Heart left ventricle (tissue), 16 donors: ENCODE results near the gene LRRK2. TPM values are rescaled to one million over a fixed set of nuclear protein-coding genes. Genes with fewer than 3 reads are reported as not detected.

Experiments
- ATAC-seq, 4 donors: fragments of 200-7000 bp; cut with Tn5 transposase; one replicate each; pipeline ENCODE4 v1.9.1; 2020 to 2022; ENCODE audit warnings: moderate library complexity in 4 of 4, mild to moderate bottlenecking in 3 of 4, moderate number of reproducible peaks in 1 of 4
- DNase-seq, 5 donors: peaks; one replicate each; pipeline ENCODE4 v3.0.0-alpha.2; 2020
- H3K27ac ChIP-seq, 12 donors: fragments of 200-600 bp; sonication (generic) in 4 of 12; one replicate each; pipeline versions ENCODE4 v1.5.0 to v1.8.0; 2016 to 2022; ENCODE audit warnings: mild to moderate bottlenecking in 2 of 12
- H3K27me3 ChIP-seq, 9 donors: fragments of 200-600 bp; sonication (generic) in 2 of 9; one replicate each; pipeline versions ENCODE4 v1.5.1 to v1.8.0; 2016 to 2022; ENCODE audit warnings: mild to moderate bottlenecking in 3 of 9
- H3K36me3 ChIP-seq, 9 donors: fragments of 200-600 bp; sonication (generic) in 2 of 9; one replicate each; pipeline versions ENCODE4 v1.5.0 to v1.8.0; 2018 to 2022; ENCODE audit warnings: mild to moderate bottlenecking in 2 of 9
- H3K4me1 ChIP-seq, 12 donors: fragments of 200-600 bp; sonication (generic) in 4 of 12; one replicate each; pipeline versions ENCODE4 v1.5.0 to v1.8.0; 2016 to 2022; ENCODE audit warnings: mild to moderate bottlenecking in 3 of 12
- H3K4me3 ChIP-seq, 12 donors: fragments of 200-600 bp; sonication (generic) in 4 of 12; one replicate each; pipeline versions ENCODE4 v1.5.0 to v1.8.0; 2017 to 2022; ENCODE audit warnings: mild to moderate bottlenecking in 9 of 12, moderate library complexity in 4 of 12
- H3K9me3 ChIP-seq, 12 donors: fragments of 200-600 bp; sonication (generic) in 4 of 12; one replicate each; pipeline versions ENCODE4 v1.5.0 to v1.8.0; 2016 to 2022; ENCODE audit warnings: mild to moderate bottlenecking in 1 of 12
- POLR2A ChIP-seq, 2 donors: fragments of 450-650 bp; IDR thresholded peaks; one replicate each; pipeline ENCODE4 v1.6.1; 2017; ENCODE audit warnings: antibody characterized with exemption in 2 of 2, mild to moderate bottlenecking in 2 of 2, moderate library complexity in 2 of 2
- WGBS, 4 donors: extraction: QIAGEN DNeasy Blood & Tissue Kit in 2 of 4; methylation state at CpG; one replicate each; pipeline versions ENCODE4 v1.1.5 to v1.1.7; 2013 to 2018; 5-methylcytosine and 5-hydroxymethylcytosine counted together
- intact Hi-C, 10 donors: fragments of 100-400 bp; cut with DNase I; formaldehyde crosslinking; loops; one replicate each; pipeline versions ENCODE4 v1.11.1 to v1.14.2; 2022
- polyA plus RNA-seq, 2 donors: library from polyadenylated mRNA; stranded (reverse); fragments of 200-250 nt; gene quantifications; one replicate each; pipeline ENCODE4 v1.2.3, GENCODE V29; 2013
- total RNA-seq, 9 donors: library from RNA; depleted of rRNA in 2 of 9; stranded (reverse); fragments of >200 nt in 2 of 9; fragmentation: NEBNext Ultra II Directional in 3 of 9; extraction: Animal tissue kit (Norgen Biotek cat#: 25700) in 3 of 9; gene quantifications; one replicate each; pipeline versions ENCODE4 v1.1.0 to v1.2.4, GENCODE V29; 2016 to 2023
- TF ChIP-seq, protein P1 (sequence below), 12 donors: fragments of 200-600 bp; sonication (generic) in 4 of 12; IDR thresholded peaks; one replicate each; pipeline versions ENCODE4 v1.5.0 to v1.8.0; 2018 to 2022; ENCODE audit warnings: antibody characterized with exemption in 12 of 12, mild to moderate bottlenecking in 5 of 12
- donor health status: ischemic (EF 13 %, LVEDD 7.1; RV severe dilation, severe dysfunction).
- donor health status: healthy with polysubstance abuse.
- donor health status: DM: no; HTN: yes; CAD: no.
- donor health status: DM: no; HTN: no; CAD: no.
- donor health status: ischemic (EF 25% LVEDD 6.9; RV normal size, moderate dysfunction).
- donor health status: ischemic (EF 25% LVEDD 5.7; RV mildly dilated, moderate dysfunction).
- donor health status: healthy.
- donor health status: DM: yes; HTN: yes; CAD: no.
- donor health status: ischemic (EF 35%, LVEDD 5.7; RV mildly dilated, moderate dysfunction).
- donor health status: nonischemic (EF 11% LVEDD 7.7; RV severe dilation, severe dysfunction).
- donor health status: DM: yes; HTN: yes; CAD: no.
- donor health status: PGD.
- donor health status: ischemic (EF 29% LVEDD 5.4; RV normal size, mild dysfunction).
- donor health status: nonischemic (EF 23%, LVEDD 6.1; RV moderate dilation, normal function).

The LRRK2 gene
- total and polyA plus RNA-seq, 11 donors: 0.72 to 12.3 (median 5.0) TPM

DNA sequence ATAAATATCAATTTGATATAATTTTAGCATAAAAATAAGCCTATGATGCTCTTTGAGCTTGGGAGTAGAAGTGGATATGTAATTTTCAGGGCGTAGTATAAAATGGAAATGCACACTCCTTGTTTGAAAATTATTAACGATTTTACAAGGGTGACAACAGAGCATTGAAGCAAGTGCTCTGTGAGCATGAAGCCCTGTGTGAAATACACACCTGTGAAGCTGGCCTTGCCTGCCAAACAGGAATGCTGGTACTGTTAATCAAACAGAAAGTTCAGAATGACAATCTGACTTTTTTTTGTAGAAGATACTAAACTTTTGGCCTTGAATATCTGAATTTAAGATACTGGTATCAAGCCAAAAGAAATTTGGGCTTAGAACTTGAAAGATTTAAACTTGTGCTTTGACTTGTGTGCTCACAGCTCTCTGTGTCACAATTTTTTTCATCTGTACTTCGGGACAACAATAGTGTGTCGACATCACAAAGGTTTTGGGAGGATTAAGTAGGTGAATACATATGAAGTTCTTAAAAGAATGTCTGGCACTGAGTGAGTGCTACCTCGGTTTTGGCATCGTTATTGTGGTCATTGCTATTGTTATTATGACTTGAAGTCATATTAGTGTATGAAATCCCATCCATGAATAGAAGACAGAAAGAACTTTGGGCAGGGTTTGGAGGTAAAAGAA lies 47.3 kb downstream of the LRRK2 start:
- Histone ChIP-seq H3K9me3 (no peaks in the 10 kb centered on the region), H3K27me3 (no peaks in the 10 kb centered on the region), H3K4me3 (no peak overlapping the region), H3K36me3 (peaks cover 0 to 38% (median 7%) of the 10 kb centered on the region in 9 donors), H3K27ac (no peak overlapping the region), H3K4me1 (no peaks in the 10 kb centered on the region)
- WGBS, 4 donors: 73 to 79% (median 73%) methylated on average over 6 of the region's 6 CpGs
- intact Hi-C loops: loop anchor here in 1 of 10 donors (10.0 kb wide), 1 partner anchor 53 kb away; no protein-coding TSS in a partner anchor
- no peak for ATAC-seq
- DNase-seq: no peak
- TF ChIP-seq, protein P1, sequence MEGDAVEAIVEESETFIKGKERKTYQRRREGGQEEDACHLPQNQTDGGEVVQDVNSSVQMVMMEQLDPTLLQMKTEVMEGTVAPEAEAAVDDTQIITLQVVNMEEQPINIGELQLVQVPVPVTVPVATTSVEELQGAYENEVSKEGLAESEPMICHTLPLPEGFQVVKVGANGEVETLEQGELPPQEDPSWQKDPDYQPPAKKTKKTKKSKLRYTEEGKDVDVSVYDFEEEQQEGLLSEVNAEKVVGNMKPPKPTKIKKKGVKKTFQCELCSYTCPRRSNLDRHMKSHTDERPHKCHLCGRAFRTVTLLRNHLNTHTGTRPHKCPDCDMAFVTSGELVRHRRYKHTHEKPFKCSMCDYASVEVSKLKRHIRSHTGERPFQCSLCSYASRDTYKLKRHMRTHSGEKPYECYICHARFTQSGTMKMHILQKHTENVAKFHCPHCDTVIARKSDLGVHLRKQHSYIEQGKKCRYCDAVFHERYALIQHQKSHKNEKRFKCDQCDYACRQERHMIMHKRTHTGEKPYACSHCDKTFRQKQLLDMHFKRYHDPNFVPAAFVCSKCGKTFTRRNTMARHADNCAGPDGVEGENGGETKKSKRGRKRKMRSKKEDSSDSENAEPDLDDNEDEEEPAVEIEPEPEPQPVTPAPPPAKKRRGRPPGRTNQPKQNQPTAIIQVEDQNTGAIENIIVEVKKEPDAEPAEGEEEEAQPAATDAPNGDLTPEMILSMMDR (IDR thresholded peaks at IDR 0.05): no peak
- no peak for TF ChIP-seq POLR2A (IDR thresholded peaks at IDR 0.05)

DNA sequence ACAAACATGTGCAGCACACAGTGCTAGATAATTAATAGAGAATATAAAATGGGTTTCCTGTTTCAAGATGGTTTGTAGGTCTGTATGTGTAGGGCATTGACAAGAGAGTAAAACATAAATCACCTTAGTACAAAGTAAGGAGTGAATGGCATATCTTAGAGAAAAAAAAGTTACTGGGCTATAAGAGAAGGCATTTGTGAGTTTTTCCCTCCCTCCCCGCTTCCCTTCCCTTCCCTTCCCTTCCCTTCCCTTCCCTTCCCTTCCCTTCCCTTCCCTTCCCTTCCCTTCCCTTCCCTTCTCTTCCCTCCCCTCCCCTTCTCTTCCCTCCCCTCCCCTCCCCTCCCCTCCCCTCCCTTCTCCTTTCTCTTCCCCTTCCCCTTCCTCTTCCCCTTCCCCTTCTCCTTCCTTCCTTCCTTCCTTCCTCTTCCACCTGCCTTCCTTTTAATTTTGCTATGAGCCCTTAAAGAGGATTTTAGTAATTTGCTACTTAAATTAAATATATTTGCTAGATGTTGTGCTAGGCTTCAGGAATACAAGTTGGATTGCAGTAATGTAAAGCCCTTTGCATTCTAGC lies 57.1 kb downstream of the LRRK2 start:
- 58 to 92% (median 83%) methylated on average over 1 of the region's 1 CpG for WGBS, 4 donors
- ATAC-seq (no peak), DNase-seq (no peak)
- Histone ChIP-seq H3K36me3 (peaks cover 0 to 63% (median 30%) of the 10 kb centered on the region in 9 donors), H3K27ac (no peak overlapping the region), H3K9me3 (no peaks in the 10 kb centered on the region), H3K4me1 (no peaks in the 10 kb centered on the region), H3K27me3 (no peaks in the 10 kb centered on the region), H3K4me3 (no peak overlapping the region)
- TF ChIP-seq POLR2A (IDR thresholded peaks at IDR 0.05): no peak
- TF ChIP-seq, protein P1 (IDR thresholded peaks at IDR 0.05): no peak
- intact Hi-C loops: no loop called here

DNA sequence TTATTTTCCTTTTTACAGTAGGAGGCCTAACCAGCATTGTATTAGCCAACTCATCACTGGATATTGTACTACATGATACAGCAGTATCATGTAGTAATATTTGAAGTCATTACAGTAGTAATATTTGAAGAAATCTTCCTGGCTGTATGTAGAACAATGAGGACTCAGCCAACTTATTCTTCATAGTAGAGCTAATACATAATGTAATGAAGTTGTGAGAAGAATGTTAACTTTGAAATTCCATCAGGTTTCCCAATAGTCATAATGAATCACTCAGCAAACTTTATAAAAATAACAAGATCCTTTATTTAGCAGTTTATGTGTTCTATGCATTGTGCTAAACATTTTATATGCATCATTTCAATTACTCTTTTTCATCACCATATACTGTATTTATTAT lies 61.8 kb downstream of the LRRK2 start:
- ATAC-seq (no peak), DNase-seq (no peak)
- H3K27me3 ChIP-seq: no peaks in the 10 kb centered on the region
- H3K9me3 ChIP-seq: peaks cover 0 to 23% (median 6%) of the 10 kb centered on the region in 12 donors
- no peak overlapping the region for H3K4me3 ChIP-seq
- intact Hi-C loops: no loop called here
- H3K4me1 ChIP-seq: no peaks in the 10 kb centered on the region
- no peak overlapping the region for H3K27ac ChIP-seq
- H3K36me3 ChIP-seq: peaks cover 0 to 60% (median 4%) of the 10 kb centered on the region in 9 donors
- TF ChIP-seq POLR2A (IDR thresholded peaks at IDR 0.05): no peak
- TF ChIP-seq, protein P1 (IDR thresholded peaks at IDR 0.05): no peak

DNA sequence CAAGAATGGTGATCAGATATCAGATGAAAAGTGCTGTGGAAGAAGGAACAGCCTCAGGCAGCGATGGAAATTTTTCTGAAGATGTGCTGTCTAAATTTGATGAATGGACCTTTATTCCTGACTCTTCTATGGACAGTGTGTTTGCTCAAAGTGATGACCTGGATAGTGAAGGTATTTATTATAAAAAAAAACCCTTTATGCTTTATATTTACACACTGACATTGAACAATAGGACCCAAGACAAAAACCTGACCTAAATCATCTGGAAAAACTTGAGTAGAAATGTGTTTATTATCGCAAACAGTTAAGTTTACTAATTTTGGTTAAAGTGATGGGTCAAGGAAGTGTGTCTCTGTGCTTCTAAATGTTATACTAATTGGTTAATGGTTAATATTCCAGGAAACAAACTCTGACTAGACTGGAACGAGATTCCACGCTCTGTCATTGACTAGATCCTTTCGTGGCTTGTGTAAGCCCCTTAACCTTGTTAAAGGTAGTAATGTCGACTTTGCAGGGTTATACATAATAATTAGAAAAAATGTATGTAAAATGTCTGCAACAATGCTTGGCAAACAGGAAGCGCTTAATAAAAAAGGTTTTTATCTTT lies 62.7 kb downstream of the LRRK2 start:
- Histone ChIP-seq H3K27me3 (no peaks in the 10 kb centered on the region), H3K27ac (no peak overlapping the region), H3K4me3 (no peak overlapping the region), H3K36me3 (peaks cover 0 to 57% (median 4%) of the 10 kb centered on the region in 9 donors), H3K4me1 (no peaks in the 10 kb centered on the region), H3K9me3 (peaks cover 0 to 23% (median 6%) of the 10 kb centered on the region in 12 donors)
- 86 to 93% (median 90%) methylated on average over 7 of the region's 7 CpGs for WGBS, 4 donors
- DNase-seq: no peak
- intact Hi-C loops: no loop called here
- ATAC-seq: no peak
- TF ChIP-seq POLR2A (IDR thresholded peaks at IDR 0.05): no peak
- TF ChIP-seq, protein P1 (IDR thresholded peaks at IDR 0.05): no peak
